GM18951 (cell line): ENCODE measurements around the gene DPF1.

Experiments
- POLR2A ChIP-seq: IDR thresholded peaks from 4 replicates; pipeline ENCODE4 v1.6.1; 2011; ENCODE audit warnings: mild to moderate bottlenecking; ENCODE audit not compliant: insufficient read length, insufficient read depth; ENCODE audit errors: extremely low read depth
- in situ Hi-C: fragments of 300-500 bp; cut with MboI; formaldehyde crosslinking; loops from one replicate; pipeline ENCODE4 v1.12.0; 2022; ENCODE audit warnings: low sequenced_read_pairs, mixed read lengths, inconsistent platforms; ENCODE audit not compliant: unreplicated experiment

The DPF1 gene

GRCh38 chr19:38170334-38170733 lies 53.7 kb downstream of the DPF1 start:
- TF ChIP-seq POLR2A: no peak
- in situ Hi-C loops: no loop called here

DNA sequence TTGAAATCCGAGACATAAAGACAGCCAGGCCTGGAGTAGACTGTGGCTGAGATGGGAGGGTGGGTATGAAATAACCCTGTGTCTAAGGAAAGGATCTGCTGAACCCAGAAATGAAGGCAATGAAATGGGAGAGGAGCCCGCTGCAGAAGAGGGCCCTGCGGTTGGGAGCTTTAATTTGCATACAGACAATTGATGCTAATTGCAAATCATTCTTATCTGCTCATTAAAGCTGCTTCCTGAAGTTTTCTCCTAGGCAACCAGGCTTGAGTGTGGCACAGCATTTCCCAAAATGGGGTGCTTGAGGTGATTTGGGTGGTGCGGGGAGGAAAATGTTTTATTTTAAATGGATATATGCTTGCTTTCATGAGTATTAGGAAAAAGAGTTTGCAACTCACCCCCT lies 55.4 kb downstream of the DPF1 start:
- TF ChIP-seq POLR2A: no peak

GRCh38 chr19:38165335-38165734 lies 58.7 kb downstream of the DPF1 start:
- no peak for TF ChIP-seq POLR2A
- in situ Hi-C loops: no loop called here

More for the DNA sequence above, 55.4 kb downstream of the DPF1 start:
- in situ Hi-C loops: no loop called here

- in situ Hi-C loops: no loop called here
- TF ChIP-seq POLR2A: no peak
Observed at GRCh38 chr19:38164526-38164925, 59.5 kb downstream of the DPF1 start.

- in situ Hi-C loops: no loop called here
- no peak for TF ChIP-seq POLR2A
Observed at GRCh38 chr19:38163419-38164290, 60.4 kb downstream of the DPF1 start.

DNA sequence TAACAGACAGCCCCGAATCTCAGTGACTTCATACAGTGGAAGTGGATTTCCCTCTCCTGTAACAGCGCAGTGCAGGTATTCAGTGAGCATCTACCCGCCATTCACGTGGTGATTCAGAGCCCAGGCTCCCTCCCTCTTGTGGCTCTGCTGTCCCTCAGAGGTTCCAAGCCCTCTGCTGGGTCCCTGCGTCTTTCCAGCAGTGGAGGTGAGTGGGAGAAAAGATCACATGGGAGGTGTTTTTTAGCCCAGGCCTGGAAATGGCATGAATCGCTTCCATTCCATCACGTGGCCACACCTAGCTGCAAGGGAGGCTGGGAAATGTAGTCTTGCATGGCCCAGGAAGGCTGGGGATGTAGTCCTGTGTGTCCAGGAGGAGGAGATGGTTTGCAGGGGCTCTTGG lies 61.4 kb downstream of the DPF1 start:
- in situ Hi-C loops: no loop called here
- no peak for TF ChIP-seq POLR2A

DNA sequence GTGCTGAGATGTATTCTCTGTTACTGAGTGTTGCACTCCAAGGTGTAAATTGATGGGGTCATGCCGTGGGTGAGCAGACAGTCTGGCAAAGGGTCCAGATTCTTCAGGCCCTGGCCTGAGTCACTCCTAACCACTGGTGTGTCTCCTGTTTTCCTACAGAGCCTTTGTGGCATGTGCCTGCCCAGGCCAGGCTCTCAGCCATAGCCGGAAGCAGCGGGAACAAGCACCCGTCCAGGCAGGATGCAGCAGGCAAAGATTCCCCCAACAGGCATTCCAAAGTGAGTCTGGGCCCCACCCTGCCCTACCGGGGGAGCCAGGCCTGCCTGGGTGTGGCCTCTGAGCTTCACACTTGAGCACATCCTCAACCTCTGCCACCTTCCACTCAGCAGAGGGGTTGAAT lies 61.9 kb downstream of the DPF1 start:
- in situ Hi-C loops: no loop called here

More for the DNA sequence above, 61.9 kb downstream of the DPF1 start:
- TF ChIP-seq POLR2A: no peak
